ENCODE data around the gene LY6G6C. TPM values are rescaled to one million over a fixed set of nuclear protein-coding genes. Genes with fewer than 3 reads are reported as not detected.

The LY6G6C gene
- total RNA-seq, 3 donors from 2014 or later = not detected

DNA sequence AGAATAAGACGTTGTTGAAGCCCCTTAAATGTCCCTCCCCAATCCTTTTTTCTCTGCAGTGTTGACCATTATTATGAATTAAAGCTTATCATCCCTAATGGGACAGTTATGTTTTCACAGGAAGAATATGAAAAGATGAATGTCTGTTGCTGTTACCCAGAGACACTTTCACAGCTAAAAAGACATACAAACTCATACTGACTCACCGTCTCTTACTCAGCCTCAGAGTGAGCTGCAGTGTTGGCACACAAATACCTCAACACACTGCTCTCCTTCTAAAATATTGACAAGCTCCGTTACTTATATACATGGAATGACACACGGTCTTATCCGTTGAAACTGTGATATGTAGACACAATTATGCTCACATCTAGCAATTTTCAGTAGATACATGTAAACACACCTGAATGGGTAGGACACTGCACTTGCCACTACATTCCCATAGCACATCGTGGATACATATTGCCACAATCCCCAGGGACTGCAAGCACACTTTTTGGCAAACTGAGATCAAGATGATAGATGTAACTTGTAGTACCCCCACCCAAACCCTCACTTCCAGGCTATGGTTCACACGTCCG lies 31.3 kb upstream of the LY6G6C start:
- Histone ChIP-seq H3K27ac (no peak overlapping the region), H3K9me3 (no peaks in the 10 kb centered on the region), H3K27me3 (no peaks in the 10 kb centered on the region), H3K36me3 (no peaks in the 10 kb centered on the region), H3K4me3 (no peak overlapping the region), H3K4me1 (no peaks in the 10 kb centered on the region)
- no peak for TF ChIP-seq POLR2AphosphoS5 (IDR thresholded peaks at IDR 0.05)
- TF ChIP-seq POLR2A (IDR thresholded peaks at IDR 0.05) = no peak
- TF ChIP-seq, protein P1, sequence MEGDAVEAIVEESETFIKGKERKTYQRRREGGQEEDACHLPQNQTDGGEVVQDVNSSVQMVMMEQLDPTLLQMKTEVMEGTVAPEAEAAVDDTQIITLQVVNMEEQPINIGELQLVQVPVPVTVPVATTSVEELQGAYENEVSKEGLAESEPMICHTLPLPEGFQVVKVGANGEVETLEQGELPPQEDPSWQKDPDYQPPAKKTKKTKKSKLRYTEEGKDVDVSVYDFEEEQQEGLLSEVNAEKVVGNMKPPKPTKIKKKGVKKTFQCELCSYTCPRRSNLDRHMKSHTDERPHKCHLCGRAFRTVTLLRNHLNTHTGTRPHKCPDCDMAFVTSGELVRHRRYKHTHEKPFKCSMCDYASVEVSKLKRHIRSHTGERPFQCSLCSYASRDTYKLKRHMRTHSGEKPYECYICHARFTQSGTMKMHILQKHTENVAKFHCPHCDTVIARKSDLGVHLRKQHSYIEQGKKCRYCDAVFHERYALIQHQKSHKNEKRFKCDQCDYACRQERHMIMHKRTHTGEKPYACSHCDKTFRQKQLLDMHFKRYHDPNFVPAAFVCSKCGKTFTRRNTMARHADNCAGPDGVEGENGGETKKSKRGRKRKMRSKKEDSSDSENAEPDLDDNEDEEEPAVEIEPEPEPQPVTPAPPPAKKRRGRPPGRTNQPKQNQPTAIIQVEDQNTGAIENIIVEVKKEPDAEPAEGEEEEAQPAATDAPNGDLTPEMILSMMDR (IDR thresholded peaks at IDR 0.05) = no peak
- no peak for DNase-seq (ENCODE audit: low spot score in 2 of 2)
- intact Hi-C loops (cut with DNase I; ENCODE audit: low total_unique reads) = no loop called here

DNA sequence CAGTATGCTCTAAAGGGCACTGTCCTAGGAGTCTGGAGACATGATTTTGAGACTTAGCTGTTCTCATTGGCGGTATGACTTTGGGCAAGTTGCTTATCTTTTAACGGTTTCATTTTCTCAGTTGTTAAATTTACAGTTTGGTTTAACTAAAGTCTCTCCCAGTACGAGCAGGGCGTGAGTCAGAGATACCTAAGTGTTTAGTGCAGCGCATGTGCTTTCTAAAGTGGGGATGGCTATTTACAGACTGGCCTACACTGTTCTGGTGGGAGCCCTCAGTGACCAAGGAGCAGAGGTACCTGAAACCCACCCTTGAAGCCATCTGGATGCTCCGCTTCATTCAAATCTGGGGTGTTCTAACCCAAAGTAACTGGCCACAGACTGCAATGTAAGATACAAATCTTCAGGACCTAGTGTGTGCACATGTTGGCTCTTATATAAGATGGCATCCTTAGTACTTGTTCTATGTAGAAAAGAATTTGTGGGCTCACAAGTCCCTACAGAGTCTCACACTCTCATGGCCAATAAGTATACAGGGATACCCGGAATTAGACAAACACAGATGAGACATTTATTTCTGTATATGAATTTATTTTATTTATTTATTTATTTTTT lies 29.0 kb upstream of the LY6G6C start:
- Histone ChIP-seq H3K4me3 (no peak overlapping the region), H3K4me1 (no peaks in the 10 kb centered on the region), H3K9me3 (no peaks in the 10 kb centered on the region), H3K27ac (no peak overlapping the region), H3K36me3 (no peaks in the 10 kb centered on the region), H3K27me3 (no peaks in the 10 kb centered on the region)
- TF ChIP-seq, protein P1 (IDR thresholded peaks at IDR 0.05) = no peak
- TF ChIP-seq POLR2A (IDR thresholded peaks at IDR 0.05) (no peak), POLR2AphosphoS5 (IDR thresholded peaks at IDR 0.05) (no peak)
- DNase-seq (ENCODE audit: low spot score in 2 of 2) = no peak
- intact Hi-C loops (cut with DNase I; ENCODE audit: low total_unique reads) = no loop called here

DNA sequence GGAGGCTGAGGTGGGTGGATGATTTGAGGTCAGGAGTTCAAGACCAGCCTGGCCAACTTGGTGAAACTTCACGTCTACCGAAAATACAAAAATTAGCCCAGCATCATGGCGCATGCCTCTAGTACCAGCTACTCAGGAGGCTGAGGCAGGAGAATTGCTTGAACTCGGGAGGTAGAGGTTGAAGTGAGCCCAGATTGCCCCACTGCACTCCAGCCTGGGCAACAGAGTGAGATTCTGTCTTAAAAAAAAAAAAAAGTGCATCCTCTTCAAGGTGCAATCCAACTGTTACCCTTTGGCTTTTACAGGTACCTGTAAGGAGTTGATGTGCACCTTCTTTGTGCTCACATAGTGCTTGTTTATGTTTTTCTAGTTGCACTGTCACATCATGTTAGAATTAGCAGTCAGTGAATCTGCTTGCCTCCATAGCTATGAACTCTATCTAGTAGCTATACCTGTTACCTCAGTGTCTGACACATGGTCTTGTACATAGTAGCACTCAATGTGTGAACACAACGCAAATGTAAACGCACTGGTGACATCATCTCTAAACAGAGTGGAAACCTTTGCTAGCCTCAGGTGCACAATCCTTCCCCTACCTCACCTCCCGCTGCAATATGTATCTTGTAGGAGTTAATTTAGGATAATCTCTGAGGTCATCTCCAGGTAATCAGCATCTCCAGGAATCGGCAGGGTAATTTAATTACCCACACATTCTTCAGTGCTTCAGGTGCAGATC lies 27.9 kb upstream of the LY6G6C start:
- Histone ChIP-seq H3K4me3 (no peak overlapping the region), H3K27me3 (no peaks in the 10 kb centered on the region), H3K4me1 (no peaks in the 10 kb centered on the region), H3K9me3 (no peaks in the 10 kb centered on the region), H3K27ac (no peak overlapping the region), H3K36me3 (no peaks in the 10 kb centered on the region)
- no peak for DNase-seq (ENCODE audit: low spot score in 2 of 2)
- TF ChIP-seq, protein P1 (IDR thresholded peaks at IDR 0.05) = no peak
- TF ChIP-seq POLR2A (IDR thresholded peaks at IDR 0.05) (no peak), POLR2AphosphoS5 (IDR thresholded peaks at IDR 0.05) (no peak)
- intact Hi-C loops (cut with DNase I; ENCODE audit: low total_unique reads) = no loop called here

DNA sequence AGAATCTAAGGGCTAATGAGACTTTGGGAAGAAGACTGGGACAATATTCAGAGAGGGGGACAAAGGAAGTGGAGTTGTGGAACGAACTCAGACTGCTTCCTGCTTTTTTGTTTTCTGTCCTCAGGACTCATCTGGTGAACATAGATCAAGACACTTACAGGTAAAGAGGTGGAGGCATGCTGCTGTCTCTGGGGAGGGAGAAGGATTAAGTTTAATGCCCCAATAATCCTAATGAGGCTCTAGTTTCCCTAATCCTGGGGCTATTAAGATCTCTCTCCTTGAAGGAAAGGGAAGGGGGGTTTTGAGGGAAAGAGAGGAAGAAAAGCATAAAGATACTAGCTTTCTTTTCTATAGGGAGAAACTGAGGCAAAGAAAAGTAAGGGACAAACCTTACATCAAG lies 22.9 kb upstream of the LY6G6C start:
- H3K27ac ChIP-seq = no peak overlapping the region
- no peak for DNase-seq (ENCODE audit: low spot score in 2 of 2)
- intact Hi-C loops (cut with DNase I; ENCODE audit: low total_unique reads) = no loop called here

More for the DNA sequence above, 22.9 kb upstream of the LY6G6C start:
- Histone ChIP-seq H3K9me3 (no peaks in the 10 kb centered on the region), H3K4me1 (peaks cover under 1 to 1% of the 10 kb centered on the region in 2 donors), H3K27me3 (no peaks in the 10 kb centered on the region), H3K4me3 (no peak overlapping the region), H3K36me3 (no peaks in the 10 kb centered on the region)
- TF ChIP-seq, protein P1 (IDR thresholded peaks at IDR 0.05) = no peak
- TF ChIP-seq POLR2AphosphoS5 (IDR thresholded peaks at IDR 0.05) (no peak), POLR2A (IDR thresholded peaks at IDR 0.05) (no peak)

All from breast epithelium (tissue), 4 donors.